Thyroid gland (tissue), 4 donors: ENCODE results near the gene CYP2S1.

ENCODE experiments used
- CTCF ChIP-seq, 6 experiments: fragments of 200-600 bp in 3 of 6; fragments of 450-650 bp in 3 of 6; sonication (generic) in 3 of 6; IDR thresholded peaks; one replicate each; pipeline ENCODE4 v1.5.1; 2016 to 2019; ENCODE audit warnings: antibody characterized with exemption in 6 of 6, mild to moderate bottlenecking in 2 of 6, inconsistent platforms in 1 of 6, moderate library complexity in 1 of 6
- POLR2A ChIP-seq, 2 donors: fragments of 450-650 bp; IDR thresholded peaks; one replicate each; pipeline ENCODE4 v1.6.1; 2017; ENCODE audit warnings: antibody characterized with exemption in 2 of 2, mild to moderate bottlenecking in 2 of 2, moderate library complexity in 1 of 2

GRCh38 chr19:41235480-41235879 lies 42.5 kb downstream of the CYP2S1 start:
- TF ChIP-seq CTCF (IDR thresholded peaks at IDR 0.05) (no peak), POLR2A (IDR thresholded peaks at IDR 0.05) (no peak)
